Measurements from ENCODE around the gene TNRC6A.
"Not testable (repeated sequence)": the region's sequence is repeated elsewhere in the genome, so short reads cannot be mapped to it uniquely, and the experiment has no call there.

Gene TNRC6A

DNA sequence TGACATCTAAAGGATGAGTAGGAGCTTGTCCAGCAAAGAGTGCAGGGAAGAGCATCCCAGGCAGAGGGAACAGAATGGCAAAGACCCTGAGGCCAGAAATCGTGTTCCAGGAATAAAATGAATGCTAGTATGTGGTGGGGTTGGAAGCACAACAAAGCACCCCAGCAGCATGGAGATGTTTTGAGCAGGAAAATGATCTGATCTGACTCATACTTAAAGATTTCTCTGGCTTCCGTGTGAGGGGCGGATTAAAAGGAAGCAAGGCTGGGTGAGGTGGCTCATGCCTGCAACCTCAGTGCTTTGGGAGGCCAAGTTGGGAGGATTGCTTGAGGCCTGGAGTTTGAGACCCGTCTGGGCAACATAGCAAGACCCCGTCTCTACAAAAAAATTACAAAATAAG is 118.6 kb downstream of the TNRC6A start:
- DNase-seq = no peak

GRCh38 chr16:24849641-24850040 is 120.2 kb downstream of the TNRC6A start:
- DNase-seq = no peak

DNA sequence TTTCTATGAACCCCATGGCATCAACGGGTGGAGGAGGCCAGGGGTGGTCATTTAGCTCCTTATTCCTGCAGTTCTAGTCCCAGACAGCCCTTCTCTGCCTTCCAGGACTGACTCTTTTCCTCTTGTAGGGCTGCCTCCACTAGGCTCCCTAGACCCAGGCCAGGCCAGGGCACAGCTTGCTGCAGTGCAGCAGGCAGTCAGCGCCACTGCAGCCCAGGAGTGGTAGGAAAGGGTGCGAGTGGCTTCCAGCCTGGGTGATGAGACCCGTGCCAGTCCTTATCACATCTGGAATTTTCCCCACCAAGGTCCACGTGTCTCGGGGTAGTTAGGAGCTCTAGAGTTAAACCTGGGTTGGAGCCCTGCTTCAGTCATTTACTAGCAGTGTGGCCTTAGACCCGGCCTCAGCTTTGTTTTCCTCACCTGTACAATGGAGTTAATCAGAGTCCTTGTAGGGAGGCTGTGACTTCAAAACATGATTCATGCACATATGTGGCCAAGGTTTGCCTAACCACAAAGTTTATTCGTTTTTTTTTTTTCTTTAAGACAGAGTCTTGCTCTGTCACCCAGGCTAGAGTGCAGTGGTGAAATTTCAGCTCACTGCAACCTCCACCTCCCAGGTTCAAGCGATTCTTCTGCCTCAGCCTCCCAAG is 121.0 kb downstream of the TNRC6A start:
- DNase-seq = no peak

DNA sequence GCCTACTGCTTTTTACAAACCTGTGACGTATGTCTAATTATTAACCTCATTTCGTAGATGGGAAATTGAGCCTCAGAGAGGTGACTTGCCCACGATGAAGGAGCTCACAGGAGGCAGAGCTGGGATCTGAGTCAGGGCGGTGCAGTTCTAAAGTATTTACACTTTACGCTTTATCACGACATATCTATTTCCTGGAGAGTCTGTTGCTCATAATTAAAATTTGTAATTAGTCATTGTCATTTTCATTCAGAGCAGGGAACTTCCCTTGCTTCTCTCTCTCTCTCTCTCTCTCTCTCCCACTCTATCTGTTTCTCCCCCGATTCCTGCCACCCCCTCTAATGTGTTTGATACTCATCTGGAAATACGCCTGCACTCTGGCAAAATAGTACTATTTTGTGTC is 122.2 kb downstream of the TNRC6A start:
- no peak for DNase-seq

DNA sequence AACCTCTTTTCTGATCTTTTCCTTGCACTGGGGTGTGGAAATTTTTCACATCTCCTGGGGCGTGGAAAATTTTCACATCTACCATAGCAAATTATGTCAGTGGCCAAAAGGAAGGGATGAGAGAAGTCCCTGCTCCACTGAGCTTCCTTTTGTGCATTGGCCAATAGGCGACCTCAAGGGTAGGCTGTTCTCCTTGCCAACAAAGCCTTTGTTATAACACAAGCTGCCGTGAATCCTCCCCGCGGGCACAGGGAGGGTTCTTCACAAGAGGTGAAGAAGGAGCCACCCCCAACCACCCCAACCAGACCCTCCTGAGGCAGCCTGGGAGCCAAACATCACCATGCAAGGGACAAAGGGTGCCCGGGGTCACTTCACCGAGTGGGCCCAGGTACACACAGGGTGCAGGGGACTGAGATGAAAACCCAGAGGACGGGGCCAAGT is 122.8 kb downstream of the TNRC6A start:
- no peak for DNase-seq

GRCh38 chr16:24853169-24853824 is 123.8 kb downstream of the TNRC6A start:
- no peak for DNase-seq

GRCh38 chr16:24853830-24854229 is 124.4 kb downstream of the TNRC6A start:
- peak; percentile 35 for DNase-seq

GRCh38 chr16:24854607-24855171 is 125.2 kb downstream of the TNRC6A start:
- no peak for DNase-seq

- no peak for DNase-seq
Measured at GRCh38 chr16:24855678-24856077, 126.2 kb downstream of the TNRC6A start.

GRCh38 chr16:24856871-24857270 is 127.4 kb downstream of the TNRC6A start:
- not testable (repeated sequence) for DNase-seq

DNA sequence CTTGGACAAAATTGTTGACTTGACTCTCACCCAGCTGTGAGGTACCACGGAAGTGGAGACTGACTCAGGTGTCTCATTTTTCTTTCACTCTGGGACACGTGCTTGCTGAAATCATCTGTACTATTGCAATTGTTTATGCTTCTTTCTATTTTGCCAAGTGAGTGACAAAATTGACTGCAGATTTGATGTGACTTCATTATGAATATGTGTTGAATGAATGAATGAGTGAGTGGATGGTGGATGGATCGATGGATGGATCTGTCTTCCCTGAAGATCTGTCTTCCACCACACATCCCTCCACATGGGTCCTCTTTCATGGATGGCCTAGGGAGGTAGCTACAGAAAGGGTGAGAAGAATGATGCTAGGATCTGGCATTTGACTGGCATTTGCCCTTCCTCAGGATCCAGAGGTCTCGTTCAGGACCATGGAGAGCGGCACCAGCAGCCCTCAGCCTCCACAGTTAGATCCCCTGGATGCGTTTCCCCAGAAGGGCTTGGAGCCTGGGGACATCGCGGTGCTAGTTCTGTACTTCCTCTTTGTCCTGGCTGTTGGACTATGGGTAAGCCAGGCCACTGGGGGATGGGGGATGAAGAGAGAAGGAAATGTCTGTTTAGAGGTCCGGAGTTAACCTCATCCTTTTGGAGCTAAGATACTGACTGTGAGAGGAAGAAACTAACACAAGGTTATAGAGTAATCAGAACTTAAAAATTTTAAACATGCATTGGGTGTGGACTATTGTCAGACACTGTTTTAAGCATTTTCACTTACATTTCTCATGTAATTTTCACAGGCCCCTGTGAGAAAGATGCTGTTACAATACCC is 129.0 kb downstream of the TNRC6A start:
- no peak for DNase-seq

- DNase-seq = no peak
Measured at GRCh38 chr16:24861461-24861860, 132.0 kb downstream of the TNRC6A start.

DNA sequence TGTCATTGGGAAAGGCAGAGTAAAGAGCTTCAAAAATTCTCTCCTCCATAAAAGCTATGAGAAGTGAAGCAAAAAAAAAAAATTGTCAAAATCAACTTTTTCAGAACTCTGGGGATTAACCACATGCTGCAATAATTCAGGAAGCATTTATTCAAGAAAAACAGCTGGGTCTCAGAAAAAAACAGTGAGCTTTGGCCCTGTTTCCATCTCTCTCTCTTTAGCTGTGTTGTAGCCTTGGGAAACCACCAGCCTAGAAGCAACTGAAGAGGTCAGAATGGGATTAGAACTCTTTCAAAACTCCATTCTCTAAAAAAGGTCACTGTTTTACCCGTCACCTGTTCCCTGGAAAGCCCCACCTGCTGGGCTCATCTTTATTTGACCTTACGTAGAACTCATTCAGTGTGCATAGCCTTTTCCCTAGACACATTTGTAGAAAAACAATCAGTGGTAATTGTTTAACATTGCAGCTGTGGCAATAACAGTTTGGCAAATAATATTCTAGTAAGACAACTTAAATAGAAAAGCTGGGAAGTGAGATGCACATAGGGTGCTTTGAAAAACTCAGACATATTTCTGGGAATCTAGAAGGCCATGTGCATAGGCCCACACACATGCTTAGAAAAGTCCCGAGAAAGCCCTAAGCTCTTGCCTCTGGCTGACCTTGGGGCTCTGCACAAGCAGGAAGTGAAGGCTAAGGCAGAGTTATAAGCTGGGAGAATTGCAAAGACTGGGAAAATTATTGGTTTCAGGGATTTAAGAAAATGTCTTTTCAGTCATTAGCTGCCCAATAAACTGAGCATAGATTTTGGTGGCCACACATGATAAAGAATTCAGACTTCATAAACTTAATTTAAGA is 134.4 kb downstream of the TNRC6A start:
- peak; percentile 32 for DNase-seq

- DNase-seq = no peak
Measured at GRCh38 chr16:24869033-24869432, 139.6 kb downstream of the TNRC6A start.

DNA sequence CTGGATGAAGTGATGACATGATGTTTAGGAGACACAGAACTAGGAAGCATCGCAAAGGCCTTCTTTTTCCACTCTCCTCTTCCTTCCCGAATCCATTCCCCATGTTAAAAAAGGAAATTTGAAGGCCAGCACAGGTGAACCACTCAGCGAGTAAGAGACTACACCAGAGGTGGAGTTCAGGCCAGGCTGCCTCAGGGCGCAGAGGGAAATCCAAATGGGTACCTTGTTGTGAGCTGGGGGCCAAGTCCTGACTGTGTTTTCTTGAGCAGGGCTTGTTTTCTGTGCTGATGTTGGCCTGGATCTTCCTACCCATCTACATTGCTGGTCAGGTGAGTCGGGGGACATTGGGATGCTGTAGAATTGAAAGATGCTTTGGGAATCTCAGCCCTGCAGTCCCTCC is 142.4 kb downstream of the TNRC6A start:
- DNase-seq = no peak

- no peak for DNase-seq
Measured at GRCh38 chr16:24873028-24873427, 143.6 kb downstream of the TNRC6A start.

DNA sequence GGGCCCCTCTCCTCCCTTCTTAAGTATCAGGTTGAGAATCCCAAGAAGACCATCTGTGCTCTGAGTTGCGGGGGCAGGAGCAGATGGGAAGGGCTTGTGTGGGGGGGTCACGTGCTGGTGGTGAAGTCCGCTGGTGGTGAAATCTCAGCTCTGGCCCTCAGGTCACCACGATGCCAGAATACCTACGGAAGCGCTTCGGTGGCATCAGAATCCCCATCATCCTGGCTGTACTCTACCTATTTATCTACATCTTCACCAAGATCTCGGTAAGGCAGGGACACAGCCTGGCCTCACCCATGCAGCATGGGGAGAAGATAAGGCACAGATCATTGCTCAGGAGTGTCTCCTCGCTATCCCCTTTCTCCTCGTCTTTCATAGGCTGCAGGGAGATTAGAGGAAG is 146.0 kb downstream of the TNRC6A start:
- DNase-seq = no peak
